HUES64 (cell line): ENCODE data around the gene RABGAP1L.

Source experiments
- H3K27ac ChIP-seq: 2 replicates; pipeline ENCODE4 v1.7.0; 2013; ENCODE audit warnings: low read depth, low read length, inconsistent platforms
- H3K27me3 ChIP-seq: 2 replicates; pipeline ENCODE4 v1.6.1; 2013; ENCODE audit warnings: mild to moderate bottlenecking, low read length; ENCODE audit not compliant: insufficient read depth
- H3K36me3 ChIP-seq: 2 replicates; pipeline ENCODE4 v1.6.1; 2013; ENCODE audit warnings: mild to moderate bottlenecking, low read length; ENCODE audit not compliant: insufficient read depth
- H3K4me1 ChIP-seq: 2 replicates; pipeline ENCODE4 v1.6.1; 2013; ENCODE audit warnings: mild to moderate bottlenecking, low read length, moderate library complexity; ENCODE audit not compliant: insufficient read depth
- H3K4me3 ChIP-seq: 2 replicates; pipeline ENCODE4 v1.5.1; 2013; ENCODE audit warnings: mild to moderate bottlenecking, low read length, moderate library complexity
- H3K9ac ChIP-seq: 2 replicates; pipeline ENCODE4 v1.6.1; 2013; ENCODE audit warnings: mild to moderate bottlenecking, low read depth, low read length
- H3K9me3 ChIP-seq: 2 replicates; pipeline ENCODE4 v1.6.1; 2013; ENCODE audit warnings: low read depth, low read length; ENCODE audit not compliant: insufficient read depth
- WGBS: fragments of 150-250, 120-280 bp; methylation state at CpG from one replicate; pipeline ENCODE4 v1.1.7; 2013; ENCODE audit warnings: missing lambda C conversion rate; 5-methylcytosine and 5-hydroxymethylcytosine counted together

RABGAP1L gene

GRCh38 chr1:174942547-174943255 is 783.4 kb downstream of the RABGAP1L start:
- Histone ChIP-seq H3K4me3 (no peak overlapping the region), H3K4me1 (peaks cover 15% of the 10 kb centered on the region), H3K36me3 (peaks cover 33% of the 10 kb centered on the region), H3K9me3 (no peaks in the 10 kb centered on the region), H3K27me3 (no peaks in the 10 kb centered on the region), H3K27ac (no peak overlapping the region), H3K9ac (no peak overlapping the region)
- WGBS = 92% methylated on average over 2 of the region's 2 CpGs

GRCh38 chr1:174946031-174946430 is 786.7 kb downstream of the RABGAP1L start:
- H3K36me3 ChIP-seq = peaks cover 29% of the 10 kb centered on the region; the same call in 1 of the 2 replicates
- no peak overlapping the region for H3K9ac ChIP-seq
- no peak overlapping the region for H3K4me3 ChIP-seq
- no peaks in the 10 kb centered on the region for H3K27me3 ChIP-seq
- H3K9me3 ChIP-seq = no peaks in the 10 kb centered on the region
- WGBS = 80% methylated on average over 2 of the region's 2 CpGs
- peaks cover 8% of the 10 kb centered on the region; the same call in 1 of the 2 replicates for H3K4me1 ChIP-seq
- no peak overlapping the region for H3K27ac ChIP-seq

GRCh38 chr1:174949061-174949460 is 789.7 kb downstream of the RABGAP1L start:
- no peaks in the 10 kb centered on the region for H3K27me3 ChIP-seq
- H3K36me3 ChIP-seq = peaks cover 30% of the 10 kb centered on the region; the same call in 1 of the 2 replicates
- WGBS = 95% methylated on average over 1 of the region's 1 CpG
- no peak overlapping the region for H3K27ac ChIP-seq
- no peak overlapping the region for H3K9ac ChIP-seq
- H3K4me3 ChIP-seq = no peak overlapping the region
- H3K4me1 ChIP-seq = peaks cover 12% of the 10 kb centered on the region
- no peaks in the 10 kb centered on the region for H3K9me3 ChIP-seq

- Histone ChIP-seq H3K27me3 (no peaks in the 10 kb centered on the region), H3K9me3 (no peaks in the 10 kb centered on the region), H3K27ac (no peak overlapping the region), H3K36me3 (peaks cover 29% of the 10 kb centered on the region; the same call in 1 of the 2 replicates), H3K9ac (no peak overlapping the region), H3K4me3 (no peak overlapping the region), H3K4me1 (peaks cover 17% of the 10 kb centered on the region)
Measured at GRCh38 chr1:174949645-174950044, 790.3 kb downstream of the RABGAP1L start.

GRCh38 chr1:174953285-174954072 is 794.2 kb downstream of the RABGAP1L start:
- Histone ChIP-seq H3K27me3 (no peaks in the 10 kb centered on the region), H3K4me3 (no peak overlapping the region), H3K9ac (no peak overlapping the region; the same call in 1 of the 2 replicates), H3K9me3 (no peaks in the 10 kb centered on the region), H3K27ac (no peak overlapping the region), H3K4me1 (peaks cover 17% of the 10 kb centered on the region), H3K36me3 (peaks cover 42% of the 10 kb centered on the region)
- WGBS = 79% methylated on average over 7 of the region's 11 CpGs

- peaks cover 17% of the 10 kb centered on the region for H3K4me1 ChIP-seq
- no peaks in the 10 kb centered on the region for H3K9me3 ChIP-seq
- H3K27ac ChIP-seq = no peak overlapping the region
- no peaks in the 10 kb centered on the region for H3K27me3 ChIP-seq
- H3K4me3 ChIP-seq = no peak overlapping the region
- peaks cover 48% of the 10 kb centered on the region for H3K36me3 ChIP-seq
- H3K9ac ChIP-seq = no peak overlapping the region
Measured at GRCh38 chr1:174954073-174954460, 794.7 kb downstream of the RABGAP1L start.

- no peak overlapping the region for H3K9ac ChIP-seq
- H3K4me3 ChIP-seq = no peak overlapping the region
- H3K4me1 ChIP-seq = peaks cover 20% of the 10 kb centered on the region
- no peaks in the 10 kb centered on the region for H3K27me3 ChIP-seq
- peaks cover 49% of the 10 kb centered on the region for H3K36me3 ChIP-seq
- H3K9me3 ChIP-seq = no peaks in the 10 kb centered on the region
- no peak overlapping the region for H3K27ac ChIP-seq
- WGBS = 97% methylated on average over 3 of the region's 3 CpGs
Measured at GRCh38 chr1:174954671-174955669, 795.6 kb downstream of the RABGAP1L start.

GRCh38 chr1:174956086-174956485 is 796.8 kb downstream of the RABGAP1L start:
- Histone ChIP-seq H3K4me3 (no peak overlapping the region), H3K9me3 (no peaks in the 10 kb centered on the region), H3K4me1 (peaks cover 20% of the 10 kb centered on the region), H3K27ac (no peak overlapping the region), H3K36me3 (peaks cover 46% of the 10 kb centered on the region), H3K27me3 (no peaks in the 10 kb centered on the region), H3K9ac (no peak overlapping the region)
- WGBS = 93% methylated on average over 2 of the region's 3 CpGs

GRCh38 chr1:174956976-174957375 is 797.7 kb downstream of the RABGAP1L start:
- Histone ChIP-seq H3K9ac (no peak overlapping the region), H3K9me3 (no peaks in the 10 kb centered on the region), H3K4me1 (peaks cover 20% of the 10 kb centered on the region), H3K27ac (no peak overlapping the region), H3K4me3 (no peak overlapping the region), H3K36me3 (peaks cover 40% of the 10 kb centered on the region), H3K27me3 (no peaks in the 10 kb centered on the region)

- peaks cover 40% of the 10 kb centered on the region for H3K36me3 ChIP-seq
- no peak overlapping the region for H3K27ac ChIP-seq
Measured at GRCh38 chr1:174957829-174958228, 798.5 kb downstream of the RABGAP1L start.

GRCh38 chr1:174958396-174958795 is 799.1 kb downstream of the RABGAP1L start:
- Histone ChIP-seq H3K9ac (no peak overlapping the region), H3K27ac (no peak overlapping the region), H3K36me3 (peaks cover 40% of the 10 kb centered on the region), H3K4me1 (peaks cover 15% of the 10 kb centered on the region), H3K9me3 (no peaks in the 10 kb centered on the region), H3K4me3 (no peak overlapping the region), H3K27me3 (no peaks in the 10 kb centered on the region)
- WGBS = 89% methylated on average over 1 of the region's 1 CpG

More at GRCh38 chr1:174957829-174958228, 798.5 kb downstream of the RABGAP1L start:
- no peak overlapping the region for H3K9ac ChIP-seq
- peaks cover 20% of the 10 kb centered on the region for H3K4me1 ChIP-seq
- no peak overlapping the region for H3K4me3 ChIP-seq
- no peaks in the 10 kb centered on the region for H3K9me3 ChIP-seq
- no peaks in the 10 kb centered on the region for H3K27me3 ChIP-seq
